Chondrocyte (in vitro differentiated cells): ENCODE results near the gene HES7. TPM values are rescaled to one million over a fixed set of nuclear protein-coding genes. Genes with fewer than 3 reads are reported as not detected.

Experiments
- DNase-seq: peaks from one replicate; pipeline ENCODE4 v3.0.0; 2021; ENCODE audit warnings: mixed read lengths, low spot score
- H3K27ac Mint-ChIP-seq: one replicate; pipeline ENCODE4 v1.8.0; 2021; ENCODE audit warnings: mild to moderate bottlenecking, moderate library complexity, mixed read lengths; ENCODE audit not compliant: unreplicated experiment
- H3K27me3 Mint-ChIP-seq: 2 replicates; pipeline ENCODE4 v1.8.0; 2021; ENCODE audit warnings: low read depth, mixed read lengths
- H3K36me3 Mint-ChIP-seq: 2 replicates; pipeline ENCODE4 v1.8.0; 2021; ENCODE audit warnings: low read depth, mixed read lengths
- H3K4me1 Mint-ChIP-seq: 2 replicates; pipeline ENCODE4 v1.8.0; 2021; ENCODE audit warnings: low read depth, mild to moderate bottlenecking, mixed read lengths
- H3K4me3 Mint-ChIP-seq: one replicate; pipeline ENCODE4 v1.8.0; 2021; ENCODE audit warnings: mild to moderate bottlenecking, moderate library complexity, mixed read lengths; ENCODE audit not compliant: unreplicated experiment
- H3K9me3 Mint-ChIP-seq: 2 replicates; pipeline ENCODE4 v1.8.0; 2021; ENCODE audit warnings: low read depth, mixed read lengths
- CTCF ChIP-seq: fragments of 200-600 bp; sonication (generic); IDR thresholded peaks from 2 replicates; pipeline ENCODE4 v1.5.0; 2021; ENCODE audit warnings: antibody characterized with exemption, mild to moderate bottlenecking, moderate library complexity
- microRNA-seq: library from miRNA; unstranded; fragments of <30 nt; microRNA quantifications from one replicate; pipeline ENCODE4 v1.2.0, GENCODE V29; 2020; ENCODE audit warnings: borderline number of aligned reads
- total RNA-seq: library from RNA; stranded (reverse); gene quantifications from 3 replicates; pipeline ENCODE4 v1.2.1, GENCODE V29; 2021

Gene HES7
- total RNA-seq, 1 donor from 2014 or later = 1.5 TPM

GRCh38 chr17:8072341-8072728, 51.6 kb downstream of the HES7 start:
- H3K36me3 Mint-ChIP-seq = peaks cover 3% of the 10 kb centered on the region

DNA sequence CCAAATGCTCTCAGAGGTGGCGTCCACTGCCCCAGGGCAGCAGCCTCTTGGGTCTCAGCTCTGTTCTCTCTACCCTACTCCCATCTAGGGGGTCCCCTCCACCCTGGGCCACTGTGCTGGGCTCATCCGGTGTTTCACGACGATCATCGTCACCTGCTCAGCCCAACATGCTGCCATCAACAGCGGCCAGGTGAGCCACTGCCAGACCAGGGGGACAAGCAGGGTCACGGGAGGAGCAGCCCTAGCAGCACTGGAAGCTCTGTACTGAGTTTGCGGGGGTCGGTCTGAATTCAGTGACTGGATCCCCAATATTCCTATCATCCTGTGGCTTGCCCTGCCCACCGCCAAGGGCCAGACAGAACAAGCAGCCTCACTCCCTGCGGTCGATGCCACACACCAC, 52.4 kb downstream of the HES7 start:
- Mint-ChIP-seq H3K4me3 (no peak overlapping the region), H3K36me3 (peaks cover 3% of the 10 kb centered on the region), H3K27ac (no peak overlapping the region), H3K4me1 (peaks cover 22% of the 10 kb centered on the region), H3K27me3 (peaks cover 72% of the 10 kb centered on the region), H3K9me3 (no peaks in the 10 kb centered on the region)
- TF ChIP-seq CTCF = no peak
- DNase-seq = no peak

More at GRCh38 chr17:8072341-8072728, 51.6 kb downstream of the HES7 start:
- no peak for DNase-seq
- Mint-ChIP-seq H3K4me1 (peaks cover 22% of the 10 kb centered on the region), H3K9me3 (no peaks in the 10 kb centered on the region), H3K27me3 (peaks cover 72% of the 10 kb centered on the region), H3K4me3 (peak overlapping the region; percentile 15), H3K27ac (no peak overlapping the region)
- TF ChIP-seq CTCF = no peak

Small RNA genes lying within 50 kb of the gene (microRNA-seq; reads per million reads assigned to microRNA genes)
- gene MIR4314 (not detected), gene MIR6883 (not detected)

Other genes with a start within 250 kb of the HES7 start
- gene CHD3, start 235.3 kb downstream of the HES7 start, total RNA-seq = 129 to 138 TPM (median 134 TPM) in 3 replicates
- 1.6 to 2.2 TPM (median 1.8 TPM) in 3 replicates for gene RNF227, start 207.8 kb downstream of the HES7 start, total RNA-seq
- 1.9 to 3.2 TPM (median 2.3 TPM) in 3 replicates for gene KCNAB3, start 194.2 kb downstream of the HES7 start, total RNA-seq
- 113 to 135 TPM (median 121 TPM) in 3 replicates for gene TRAPPC1, start 192.2 kb downstream of the HES7 start, total RNA-seq
- gene CNTROB, start 191.9 kb downstream of the HES7 start, total RNA-seq = 28.7 to 29.2 TPM (median 29.2 TPM) in 3 replicates
- gene GUCY2D, start 121.5 kb downstream of the HES7 start, total RNA-seq = not detected in 3 replicates
- not detected in 3 replicates for gene ALOX15B, start 85.0 kb downstream of the HES7 start, total RNA-seq
- gene ALOX12B, start 36.4 kb downstream of the HES7 start, total RNA-seq = 0.17 TPM in 1 of 3 replicates, not detected in the others
- gene ALOXE3, start 5.6 kb downstream of the HES7 start, total RNA-seq = 0.12 to 0.13 TPM (median 0.12 TPM) in 3 replicates
- gene PER1, start 28.3 kb upstream of the HES7 start, total RNA-seq = 68.0 to 87.6 TPM (median 75.9 TPM) in 3 replicates
- gene VAMP2, start 38.8 kb upstream of the HES7 start, total RNA-seq = 45.4 to 58.1 TPM (median 46.7 TPM) in 3 replicates
- gene TMEM107, start 52.3 kb upstream of the HES7 start, total RNA-seq = 7.8 to 12.1 TPM (median 8.4 TPM) in 3 replicates
- gene BORCS6, start 66.1 kb upstream of the HES7 start, total RNA-seq = 5.5 to 8.6 TPM (median 8.2 TPM) in 3 replicates
- gene AURKB, start 86.5 kb upstream of the HES7 start, total RNA-seq = 8.6 to 14.1 TPM (median 8.9 TPM) in 3 replicates
- gene CTC1, start 124.0 kb upstream of the HES7 start, total RNA-seq = 19.9 to 28.7 TPM (median 22.1 TPM) in 3 replicates
- 30.2 to 52.1 TPM (median 32.7 TPM) in 3 replicates for gene PFAS, start 125.2 kb upstream of the HES7 start, total RNA-seq
- gene RANGRF, start 164.6 kb upstream of the HES7 start, total RNA-seq = 19.8 to 24.5 TPM (median 21.2 TPM) in 3 replicates
- 4.2 to 8.4 TPM (median 5.5 TPM) in 3 replicates for gene SLC25A35, start 171.3 kb upstream of the HES7 start, total RNA-seq
- gene ARHGEF15, start 186.1 kb upstream of the HES7 start, total RNA-seq = not detected in 3 replicates
- gene ODF4, start 215.7 kb upstream of the HES7 start, total RNA-seq = not detected in 3 replicates